Fibroblast of lung (primary cell): ENCODE results near the gene SMAD3. TPM values are rescaled to one million over a fixed set of nuclear protein-coding genes. Genes with fewer than 3 reads are reported as not detected.

ENCODE experiments used
- DNase-seq, 2 donors: peaks; one replicate each; pipeline versions ENCODE4 v3.0.0 to v3.0.0-alpha.2; 2010; ENCODE audit warnings: low read depth in 2 of 2
- H2AFZ ChIP-seq: 2 replicates; pipeline ENCODE4 v1.5.1; 2012; ENCODE audit warnings: low read length, control low read depth, inconsistent platforms
- H3K27ac ChIP-seq: 2 replicates; pipeline ENCODE4 v1.5.1; 2011; ENCODE audit warnings: low read length, control low read depth; ENCODE audit not compliant: insufficient read depth
- H3K27me3 ChIP-seq: 2 replicates; pipeline ENCODE4 v1.5.1; 2011; ENCODE audit warnings: mild to moderate bottlenecking, low read length; ENCODE audit not compliant: control insufficient read depth, insufficient read depth
- H3K36me3 ChIP-seq: 2 replicates; pipeline ENCODE4 v1.5.1; 2011; ENCODE audit warnings: low read length; ENCODE audit not compliant: control insufficient read depth, insufficient read depth
- H3K4me1 ChIP-seq: 2 replicates; pipeline ENCODE4 v1.5.1; 2011; ENCODE audit warnings: low read length; ENCODE audit not compliant: control insufficient read depth, insufficient read depth; ENCODE audit errors: extremely low read depth
- H3K4me2 ChIP-seq: 2 replicates; pipeline ENCODE4 v1.5.1; 2011; ENCODE audit warnings: low read length, control low read depth; ENCODE audit not compliant: insufficient read depth; ENCODE audit errors: extremely low read depth
- H3K4me3 ChIP-seq, 4 experiments: fragments of 200-600 bp in 1 of 4; sonication (generic) in 1 of 4; replicated peaks in 1 of 4; 2 replicates each; pipeline ENCODE4 v1.5.1; 2011 to 2016; ENCODE audit warnings: low read length in 4 of 4, low read depth in 3 of 4, mild to moderate bottlenecking in 3 of 4, control low read depth in 2 of 4, inconsistent platforms in 1 of 4, mixed read lengths in 1 of 4; ENCODE audit not compliant: insufficient read depth in 1 of 4; ENCODE audit errors: control extremely low read depth in 1 of 4
- H3K79me2 ChIP-seq: 2 replicates; pipeline ENCODE4 v1.5.1; 2012; ENCODE audit warnings: mild to moderate bottlenecking, low read length, inconsistent platforms; ENCODE audit not compliant: control insufficient read depth, insufficient read depth
- H3K9ac ChIP-seq: 2 replicates; pipeline ENCODE4 v1.5.1; 2011; ENCODE audit warnings: mild to moderate bottlenecking, low read length, control low read depth; ENCODE audit not compliant: insufficient read depth
- H3K9me3 ChIP-seq: 2 replicates; pipeline ENCODE4 v1.5.1; 2012; ENCODE audit warnings: low read depth, low read length; ENCODE audit not compliant: control insufficient read depth, insufficient read depth
- H4K20me1 ChIP-seq: 2 replicates; pipeline ENCODE4 v1.5.1; 2011; ENCODE audit warnings: low read length; ENCODE audit not compliant: control insufficient read depth, insufficient read depth; ENCODE audit errors: extremely low read depth
- CTCF ChIP-seq, 2 donors: IDR thresholded peaks in 1 of 2; conservative IDR thresholded peaks in 1 of 2; 1 replicate in 1 of 2; 2 replicates in 1 of 2; pipeline ENCODE4 v1.5.1; 2011 to 2012; ENCODE audit warnings: low read length in 2 of 2, control low read depth in 1 of 2, inconsistent platforms in 1 of 2, low read depth in 1 of 2, mild to moderate bottlenecking in 1 of 2
- EZH2 ChIP-seq: IDR thresholded peaks from 2 replicates; pipeline ENCODE4 v1.5.1; 2012; ENCODE audit warnings: low read length, control low read depth, mild to moderate bottlenecking; ENCODE audit errors: missing control alignments
- polyA plus RNA-seq, 2 donors: library from polyadenylated mRNA; depleted of rRNA in 1 of 2; stranded (reverse) in 1 of 2; unstranded in 1 of 2; fragments of >200 nt; gene quantifications; 2 replicates each; pipeline ENCODE4 v1.2.1, GENCODE V29; 2011 to 2012; ENCODE audit warnings: missing spikeins in 1 of 2
- total RNA-seq: library from RNA; depleted of rRNA; stranded (reverse); fragments of >200 nt; gene quantifications from 2 replicates; pipeline ENCODE4 v1.2.1, GENCODE V29; 2014

Gene SMAD3
- total and polyA plus RNA-seq, 2 donors (not counting 1 experiment from before 2014, with no cell fraction given), result 69.9 to 173 TPM

- Histone ChIP-seq H3K79me2 (peaks cover 62% of the 10 kb centered on the region), H4K20me1 (peaks cover 1% of the 10 kb centered on the region), H3K27me3 (no peaks in the 10 kb centered on the region), H2AFZ (no peak overlapping the region), H3K9me3 (no peaks in the 10 kb centered on the region), H3K27ac (peak overlapping the region; percentile 96), H3K4me2 (peak overlapping the region; percentile 98), H3K36me3 (peaks cover 13% of the 10 kb centered on the region), H3K4me3 (peak overlapping the region; percentile 83 to 98 (median 96)), H3K4me1 (peaks cover 4% of the 10 kb centered on the region), H3K9ac (peak overlapping the region; percentile 95)
- peak in 1 of 2 donors; percentile 59 for DNase-seq
- TF ChIP-seq EZH2 (no peak), CTCF (conservative IDR thresholded peaks at IDR 0.05 in 1 of 2, IDR thresholded peaks at IDR 0.05 in 1 of 2; ENCODE audit: low read depth in 1 of 2, low read length in 2 of 2) (no peak)
Observed at GRCh38 chr15:67066959-67067853, 1.8 kb downstream of the SMAD3 start.

GRCh38 chr15:67067930-67068551 is 2.6 kb downstream of the SMAD3 start:
- peak overlapping the region; percentile 95 for H3K9ac ChIP-seq
- no peaks in the 10 kb centered on the region for H3K27me3 ChIP-seq
- H2AFZ ChIP-seq, result no peak overlapping the region
- H3K36me3 ChIP-seq, result peaks cover 13% of the 10 kb centered on the region
- TF ChIP-seq EZH2, result no peak
- no peak for TF ChIP-seq CTCF (conservative IDR thresholded peaks at IDR 0.05 in 1 of 2, IDR thresholded peaks at IDR 0.05 in 1 of 2; ENCODE audit: low read depth in 1 of 2, low read length in 2 of 2)
- no peaks in the 10 kb centered on the region for H3K9me3 ChIP-seq
- H3K4me1 ChIP-seq, result peaks cover 4% of the 10 kb centered on the region
- peak overlapping the region; percentile 98 for H3K4me2 ChIP-seq
- H3K27ac ChIP-seq, result peak overlapping the region; percentile 96
- DNase-seq, result peak in 1 of 2 donors; percentile 62
- H3K4me3 ChIP-seq, result peak overlapping the region; percentile 83 to 98 (median 96)
- peaks cover 2% of the 10 kb centered on the region for H4K20me1 ChIP-seq
- peaks cover 70% of the 10 kb centered on the region for H3K79me2 ChIP-seq

GRCh38 chr15:67068710-67069400 is 3.5 kb downstream of the SMAD3 start:
- no peaks in the 10 kb centered on the region for H3K9me3 ChIP-seq
- peak; percentile 59 to 64 for DNase-seq
- TF ChIP-seq CTCF (conservative IDR thresholded peaks at IDR 0.05 in 1 of 2, IDR thresholded peaks at IDR 0.05 in 1 of 2; ENCODE audit: low read depth in 1 of 2, low read length in 2 of 2), result no peak
- no peak for TF ChIP-seq EZH2
- H3K4me2 ChIP-seq, result peak overlapping the region; percentile 98
- H3K79me2 ChIP-seq, result peaks cover 79% of the 10 kb centered on the region
- H3K27me3 ChIP-seq, result no peaks in the 10 kb centered on the region
- H2AFZ ChIP-seq, result no peak overlapping the region
- H3K27ac ChIP-seq, result peak overlapping the region; percentile 96
- H3K9ac ChIP-seq, result peak overlapping the region; percentile 95
- H4K20me1 ChIP-seq, result peaks cover 2% of the 10 kb centered on the region
- H3K36me3 ChIP-seq, result peaks cover 13% of the 10 kb centered on the region
- peak overlapping the region; percentile 83 to 98 (median 96) for H3K4me3 ChIP-seq
- H3K4me1 ChIP-seq, result peaks cover 4% of the 10 kb centered on the region
